Breast epithelium (tissue), 4 donors: Measurements from ENCODE around the gene LGALS9. TPM values are rescaled to one million over a fixed set of nuclear protein-coding genes. Genes with fewer than 3 reads are reported as not detected.

Experiments
- DNase-seq, 2 donors: peaks; one replicate each; pipeline ENCODE4 v3.0.0-alpha.2; 2019; ENCODE audit warnings: low spot score in 2 of 2
- H3K27ac ChIP-seq, 2 donors: fragments of 200-600 bp; sonication (generic) in 1 of 2; one replicate each; pipeline ENCODE4 v1.5.1; 2016 to 2019; ENCODE audit warnings: mild to moderate bottlenecking in 1 of 2
- H3K27me3 ChIP-seq, 2 donors: fragments of 200-600 bp; sonication (generic) in 1 of 2; one replicate each; pipeline versions ENCODE4 v1.5.1 to v1.6.0; 2017 to 2019; ENCODE audit warnings: control low read depth in 1 of 2, mild to moderate bottlenecking in 1 of 2
- H3K36me3 ChIP-seq: fragments of 200-600 bp; one replicate; pipeline ENCODE4 v1.5.1; 2019
- H3K4me1 ChIP-seq, 2 donors: fragments of 200-600 bp; sonication (generic); one replicate each; pipeline ENCODE4 v1.5.1; 2016 to 2019; ENCODE audit warnings: control low read depth in 1 of 2
- H3K4me3 ChIP-seq, 3 donors: fragments of 200-600 bp; sonication (generic); 1 replicate in 2 of 3; 2 replicates in 1 of 3; pipeline ENCODE4 v1.5.1; 2016 to 2019; ENCODE audit warnings: mild to moderate bottlenecking in 3 of 3, moderate library complexity in 2 of 3
- H3K9me3 ChIP-seq, 2 donors: fragments of 200-600 bp; sonication (generic) in 1 of 2; one replicate each; pipeline ENCODE4 v1.5.1; 2016 to 2019; ENCODE audit warnings: control low read depth in 1 of 2
- POLR2A ChIP-seq: fragments of 450-650 bp; IDR thresholded peaks from one replicate; pipeline ENCODE4 v1.6.1; 2016; ENCODE audit warnings: antibody characterized with exemption, mild to moderate bottlenecking, moderate library complexity
- POLR2AphosphoS5 ChIP-seq, 3 donors: sonication (generic); formaldehyde crosslinking; IDR thresholded peaks; one replicate each; pipeline ENCODE4 v1.6.1; 2017; ENCODE audit warnings: antibody characterized with exemption in 3 of 3
- intact Hi-C: fragments of 100-400 bp; cut with DNase I; formaldehyde crosslinking; loops from one replicate; pipeline ENCODE4 v1.15.1; 2023; ENCODE audit warnings: low total_unique reads
- total RNA-seq, 3 donors: library from RNA; depleted of rRNA; stranded (reverse); fragments of >200 nt; gene quantifications; one replicate each; pipeline ENCODE4 v1.1.0, GENCODE V29; 2016
- TF ChIP-seq, protein P1 (sequence below), 3 donors: fragments of 450-650 bp; IDR thresholded peaks; one replicate each; pipeline ENCODE4 v1.5.1; 2016 to 2017; ENCODE audit warnings: antibody characterized with exemption in 3 of 3, mild to moderate bottlenecking in 3 of 3, moderate library complexity in 3 of 3

Gene LGALS9
- total RNA-seq, 3 donors from 2014 or later = 17.4 to 58.1 (median 30.1) TPM

DNA sequence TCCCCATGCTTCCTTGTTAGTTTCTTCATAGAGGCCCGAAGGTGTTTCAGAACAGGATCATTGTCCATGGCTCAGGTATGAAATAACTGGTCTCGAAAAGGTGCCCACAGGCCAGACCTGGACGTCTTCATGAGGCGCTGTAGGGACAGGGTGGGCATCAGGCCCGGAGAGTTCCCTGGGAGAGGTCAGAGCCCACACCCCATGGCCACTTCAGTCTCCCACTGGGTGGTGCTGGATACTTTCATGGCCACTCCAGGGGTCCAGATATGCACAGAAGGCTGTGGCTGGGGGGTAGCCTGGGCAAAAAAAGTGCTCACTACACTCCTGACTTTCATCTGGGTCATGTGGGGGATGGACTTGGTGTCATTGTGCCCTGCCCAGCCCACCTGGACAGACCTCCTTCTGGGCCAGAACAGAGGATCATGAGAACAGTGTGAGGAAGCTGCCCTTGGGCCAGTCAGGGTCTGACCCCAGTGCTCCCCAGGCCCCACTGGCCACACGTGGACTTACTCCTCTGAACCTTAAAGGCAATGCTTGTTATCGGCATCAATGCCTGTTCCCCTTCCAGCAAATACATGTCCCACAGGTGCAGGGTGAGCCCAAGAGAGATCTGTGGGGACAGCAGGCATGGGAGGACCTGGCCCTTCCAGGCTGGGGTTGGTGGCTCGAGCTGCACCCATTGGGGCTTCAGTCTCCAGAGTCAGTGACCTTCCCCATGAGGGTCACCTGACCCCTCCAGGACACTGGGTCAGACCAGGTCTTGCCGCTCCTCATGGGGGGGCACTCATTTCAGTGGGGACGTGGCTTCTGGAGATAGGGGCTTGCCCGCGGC lies 36.9 kb downstream of the LGALS9 start:
- no peaks in the 10 kb centered on the region for H3K36me3 ChIP-seq
- no peaks in the 10 kb centered on the region for H3K27me3 ChIP-seq
- H3K4me1 ChIP-seq = no peaks in the 10 kb centered on the region
- H3K4me3 ChIP-seq = no peak overlapping the region
- TF ChIP-seq, protein P1, sequence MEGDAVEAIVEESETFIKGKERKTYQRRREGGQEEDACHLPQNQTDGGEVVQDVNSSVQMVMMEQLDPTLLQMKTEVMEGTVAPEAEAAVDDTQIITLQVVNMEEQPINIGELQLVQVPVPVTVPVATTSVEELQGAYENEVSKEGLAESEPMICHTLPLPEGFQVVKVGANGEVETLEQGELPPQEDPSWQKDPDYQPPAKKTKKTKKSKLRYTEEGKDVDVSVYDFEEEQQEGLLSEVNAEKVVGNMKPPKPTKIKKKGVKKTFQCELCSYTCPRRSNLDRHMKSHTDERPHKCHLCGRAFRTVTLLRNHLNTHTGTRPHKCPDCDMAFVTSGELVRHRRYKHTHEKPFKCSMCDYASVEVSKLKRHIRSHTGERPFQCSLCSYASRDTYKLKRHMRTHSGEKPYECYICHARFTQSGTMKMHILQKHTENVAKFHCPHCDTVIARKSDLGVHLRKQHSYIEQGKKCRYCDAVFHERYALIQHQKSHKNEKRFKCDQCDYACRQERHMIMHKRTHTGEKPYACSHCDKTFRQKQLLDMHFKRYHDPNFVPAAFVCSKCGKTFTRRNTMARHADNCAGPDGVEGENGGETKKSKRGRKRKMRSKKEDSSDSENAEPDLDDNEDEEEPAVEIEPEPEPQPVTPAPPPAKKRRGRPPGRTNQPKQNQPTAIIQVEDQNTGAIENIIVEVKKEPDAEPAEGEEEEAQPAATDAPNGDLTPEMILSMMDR (IDR thresholded peaks at IDR 0.05) = no peak
- TF ChIP-seq POLR2AphosphoS5 (IDR thresholded peaks at IDR 0.05) (no peak), POLR2A (no peak)
- no peak for DNase-seq
- intact Hi-C loops = no loop called here
- no peak overlapping the region for H3K27ac ChIP-seq
- H3K9me3 ChIP-seq = no peaks in the 10 kb centered on the region

DNA sequence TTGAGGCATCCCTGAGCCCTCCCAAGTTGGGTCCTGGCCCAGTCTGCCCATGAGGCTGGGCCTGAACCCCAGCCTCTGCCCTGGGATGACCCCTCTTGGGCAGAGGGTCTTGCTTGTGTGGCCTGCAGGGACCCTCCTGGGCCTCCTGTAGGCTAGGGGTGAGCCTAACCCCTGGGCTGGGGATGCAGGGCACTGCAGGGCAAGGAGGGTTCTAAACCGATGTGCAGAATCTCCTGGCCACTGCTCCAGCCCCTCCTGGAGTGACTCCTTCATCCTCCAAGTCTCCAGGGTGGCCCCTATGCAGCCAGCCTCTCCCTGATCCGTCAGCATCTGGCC lies 37.5 kb downstream of the LGALS9 start:
- TF ChIP-seq POLR2AphosphoS5 (IDR thresholded peaks at IDR 0.05) = no peak
- TF ChIP-seq, protein P1 (IDR thresholded peaks at IDR 0.05) = no peak
- no peak overlapping the region for H3K4me3 ChIP-seq
- H3K27ac ChIP-seq = no peak overlapping the region
- H3K9me3 ChIP-seq = no peaks in the 10 kb centered on the region
- no peak for DNase-seq
- H3K36me3 ChIP-seq = no peaks in the 10 kb centered on the region
- no peaks in the 10 kb centered on the region for H3K4me1 ChIP-seq
- intact Hi-C loops = no loop called here
- H3K27me3 ChIP-seq = no peaks in the 10 kb centered on the region

DNA sequence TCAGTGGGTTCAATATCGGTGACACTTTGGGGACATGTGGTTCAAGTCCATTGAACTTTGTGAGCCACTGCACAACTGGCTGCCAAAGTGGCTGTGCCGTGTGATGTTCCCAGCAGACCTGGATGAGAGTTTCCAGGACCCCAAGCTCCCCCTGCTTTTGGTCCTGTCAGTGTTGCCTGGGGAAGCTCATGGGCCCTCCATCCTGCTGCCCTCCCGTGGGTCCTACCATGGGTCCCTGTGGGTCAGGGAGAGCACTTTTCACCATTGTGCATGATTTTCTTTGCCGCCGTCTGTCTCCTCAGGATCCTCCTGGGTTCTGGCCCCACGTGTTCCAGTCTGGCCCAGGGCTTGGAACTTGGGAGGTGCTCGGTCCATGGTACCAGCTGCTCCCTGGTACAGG lies 38.1 kb downstream of the LGALS9 start:
- no peaks in the 10 kb centered on the region for H3K27me3 ChIP-seq
- intact Hi-C loops = no loop called here
- H3K4me1 ChIP-seq = no peaks in the 10 kb centered on the region
- H3K9me3 ChIP-seq = no peaks in the 10 kb centered on the region
- TF ChIP-seq POLR2AphosphoS5 (IDR thresholded peaks at IDR 0.05) (no peak), POLR2A (no peak)
- TF ChIP-seq, protein P1 (IDR thresholded peaks at IDR 0.05) = no peak
- no peak overlapping the region for H3K27ac ChIP-seq
- H3K4me3 ChIP-seq = no peak overlapping the region
- DNase-seq = no peak
- H3K36me3 ChIP-seq = no peaks in the 10 kb centered on the region

DNA sequence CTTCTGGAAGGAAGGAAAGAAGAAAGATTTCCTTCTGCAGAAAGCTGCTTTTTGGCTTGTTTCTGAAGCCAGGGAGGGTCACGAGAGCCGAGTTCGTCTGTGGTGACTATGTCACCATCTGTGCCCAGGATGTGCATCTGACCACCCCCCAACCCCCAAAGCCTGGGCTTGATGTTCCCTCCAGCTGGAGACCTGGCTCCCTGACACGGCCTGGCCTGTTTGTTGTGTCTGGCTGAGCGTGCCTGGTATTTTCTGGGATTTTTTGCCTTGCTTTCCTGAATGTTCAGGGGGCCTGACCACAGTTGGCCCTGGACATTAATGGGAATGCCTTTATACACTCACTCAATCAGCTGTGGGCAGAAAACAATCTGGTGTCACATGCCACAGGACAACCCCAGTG lies 38.9 kb downstream of the LGALS9 start:
- TF ChIP-seq POLR2AphosphoS5 (IDR thresholded peaks at IDR 0.05) = no peak
- DNase-seq = no peak
- Histone ChIP-seq H3K27me3 (no peaks in the 10 kb centered on the region), H3K4me3 (no peak overlapping the region), H3K4me1 (no peaks in the 10 kb centered on the region), H3K27ac (no peak overlapping the region), H3K36me3 (no peaks in the 10 kb centered on the region), H3K9me3 (no peaks in the 10 kb centered on the region)
- intact Hi-C loops = no loop called here

DNA sequence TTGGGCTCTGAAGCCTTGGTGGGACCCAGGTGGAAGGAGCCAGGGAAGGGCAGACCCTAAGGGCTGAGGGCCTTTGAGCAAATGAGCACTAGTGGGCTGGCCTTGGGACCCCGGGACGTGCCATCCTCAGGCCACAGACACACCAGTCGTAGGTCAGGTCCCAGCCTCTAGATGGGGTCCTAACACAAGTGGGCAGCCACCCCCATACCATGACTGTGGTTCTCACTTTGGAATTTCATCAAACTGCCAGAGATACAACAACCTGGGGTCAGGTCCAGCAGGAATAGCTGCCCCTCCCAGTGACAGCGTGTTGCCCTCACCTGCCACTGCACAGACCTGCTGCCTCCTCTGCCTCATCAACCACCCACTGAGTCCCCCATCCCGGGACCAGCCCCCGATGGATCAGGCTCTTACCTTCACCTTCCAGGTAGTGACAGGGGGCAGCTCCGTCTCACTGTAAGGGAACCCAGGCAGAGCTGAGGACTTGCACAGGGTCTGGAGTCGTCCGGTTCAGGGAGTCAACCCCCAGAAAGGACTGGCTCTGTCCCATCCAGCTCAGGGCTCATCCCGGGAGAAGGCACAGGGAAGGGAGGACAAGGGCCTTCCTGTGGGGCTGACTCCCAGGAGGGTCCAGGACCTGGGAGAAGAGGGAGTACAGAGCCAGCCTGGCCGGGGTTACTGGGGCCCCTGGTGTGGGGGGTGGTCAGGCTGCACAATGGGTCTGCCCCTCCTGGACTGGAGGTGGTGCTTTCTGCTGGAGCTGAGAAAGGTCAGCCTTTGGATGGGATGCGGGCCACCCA lies 40.0 kb downstream of the LGALS9 start:
- Histone ChIP-seq H3K4me3 (no peak overlapping the region), H3K36me3 (no peaks in the 10 kb centered on the region), H3K9me3 (no peaks in the 10 kb centered on the region), H3K27me3 (no peaks in the 10 kb centered on the region), H3K27ac (no peak overlapping the region), H3K4me1 (no peaks in the 10 kb centered on the region)
- TF ChIP-seq POLR2AphosphoS5 (IDR thresholded peaks at IDR 0.05) (no peak), POLR2A (no peak)
- TF ChIP-seq, protein P1 (IDR thresholded peaks at IDR 0.05) = no peak
- intact Hi-C loops = no loop called here
- no peak for DNase-seq
